Measurements from ENCODE around the gene KIAA0232.

GRCh38 chr4:6825403-6825802 lies 42.9 kb downstream of the KIAA0232 start:
- no peak for TF ChIP-seq CTCF (conservative IDR thresholded peaks at IDR 0.05; ENCODE audit: low read depth, low read length)
- TF ChIP-seq EZH2 (IDR thresholded peaks at IDR 0.05; ENCODE audit: low read length, unreplicated experiment) = no peak
